Liver (tissue), 9 donors: ENCODE data around the gene SKI. TPM values are rescaled to one million over a fixed set of nuclear protein-coding genes. Genes with fewer than 3 reads are reported as not detected.

Experiments used
- DNase-seq: peaks from one replicate; pipeline ENCODE4 v3.0.0-alpha.2; 2017; ENCODE audit warnings: low spot score
- H3K27ac ChIP-seq, 2 donors: one replicate each; pipeline ENCODE4 v1.7.0; 2013; ENCODE audit warnings: inconsistent platforms in 2 of 2, low read length in 2 of 2, control low read depth in 1 of 2, low read depth in 1 of 2, mild to moderate bottlenecking in 1 of 2
- H3K27me3 ChIP-seq, 4 donors: one replicate each; pipeline versions ENCODE4 v1.6.1 to v1.7.0; 2013; ENCODE audit warnings: low read length in 3 of 4, inconsistent platforms in 1 of 4, mild to moderate bottlenecking in 1 of 4, moderate library complexity in 1 of 4; ENCODE audit not compliant: control insufficient read depth in 4 of 4, insufficient read depth in 4 of 4
- H3K36me3 ChIP-seq, 4 donors: one replicate each; pipeline versions ENCODE4 v1.6.1 to v1.7.0; 2013; ENCODE audit warnings: low read length in 3 of 4, mild to moderate bottlenecking in 3 of 4, low read depth in 1 of 4, moderate library complexity in 1 of 4; ENCODE audit not compliant: control insufficient read depth in 4 of 4, insufficient read depth in 3 of 4
- H3K4me1 ChIP-seq, 4 donors: one replicate each; pipeline versions ENCODE4 v1.6.1 to v1.7.0; 2013; ENCODE audit warnings: low read length in 3 of 4, mild to moderate bottlenecking in 3 of 4, moderate library complexity in 1 of 4; ENCODE audit not compliant: control insufficient read depth in 4 of 4, insufficient read depth in 4 of 4
- H3K4me3 ChIP-seq, 3 donors: one replicate each; pipeline versions ENCODE4 v1.6.1 to v1.7.0; 2013; ENCODE audit warnings: low read length in 3 of 3, control low read depth in 1 of 3, low read depth in 1 of 3, mild to moderate bottlenecking in 1 of 3
- H3K9ac ChIP-seq, 2 donors: one replicate each; pipeline ENCODE4 v1.7.0; 2013; ENCODE audit warnings: low read length in 2 of 2, mild to moderate bottlenecking in 2 of 2, moderate library complexity in 2 of 2, control low read depth in 1 of 2, low read depth in 1 of 2
- H3K9me3 ChIP-seq, 4 donors: one replicate each; pipeline versions ENCODE4 v1.6.1 to v1.7.0; 2013; ENCODE audit warnings: low read length in 3 of 4; ENCODE audit not compliant: control insufficient read depth in 4 of 4
- FOXA1 ChIP-seq: IDR thresholded peaks from 2 replicates; pipeline ENCODE4 v1.6.1; 2016; ENCODE audit warnings: antibody characterized with exemption
- FOXA2 ChIP-seq: IDR thresholded peaks from 2 replicates; pipeline ENCODE4 v1.6.1; 2016; ENCODE audit warnings: antibody characterized with exemption
- GABPA ChIP-seq, 2 donors: IDR thresholded peaks in 1 of 2; conservative IDR thresholded peaks in 1 of 2; 2 replicates each; pipeline ENCODE4 v1.6.1; 2016; ENCODE audit warnings: antibody characterized with exemption in 2 of 2, mild to moderate bottlenecking in 1 of 2, moderate library complexity in 1 of 2
- HNF4A ChIP-seq, 2 donors: conservative IDR thresholded peaks; 2 replicates each; pipeline ENCODE4 v1.6.1; 2016; ENCODE audit warnings: antibody characterized with exemption in 2 of 2, mild to moderate bottlenecking in 2 of 2
- HNF4G ChIP-seq: IDR thresholded peaks from 2 replicates; pipeline ENCODE4 v1.6.1; 2016; ENCODE audit warnings: antibody characterized with exemption
- NR2F2 ChIP-seq: IDR thresholded peaks from 2 replicates; pipeline ENCODE4 v1.6.1; 2016; ENCODE audit warnings: antibody characterized with exemption
- RAD21 ChIP-seq, 2 donors: IDR thresholded peaks; 2 replicates each; pipeline ENCODE4 v1.6.1; 2016; ENCODE audit warnings: antibody characterized with exemption in 2 of 2, mild to moderate bottlenecking in 2 of 2
- SP1 ChIP-seq: IDR thresholded peaks from 2 replicates; pipeline ENCODE4 v1.6.1; 2018; ENCODE audit warnings: antibody characterized with exemption, mild to moderate bottlenecking
- TAF1 ChIP-seq: conservative IDR thresholded peaks from 2 replicates; pipeline ENCODE4 v1.6.1; 2016; ENCODE audit warnings: antibody characterized with exemption, mild to moderate bottlenecking
- YY1 ChIP-seq: IDR thresholded peaks from 2 replicates; pipeline ENCODE4 v1.6.1; 2016; ENCODE audit warnings: antibody characterized with exemption, mild to moderate bottlenecking
- WGBS: extraction: QIAGEN DNeasy Blood & Tissue Kit; methylation state at CpG from one replicate; pipeline ENCODE4 v1.1.7; 2013; 5-methylcytosine and 5-hydroxymethylcytosine counted together
- polyA plus RNA-seq, 2 donors: library from polyadenylated mRNA; stranded (reverse) in 1 of 2; unstranded in 1 of 2; fragments of 200-250 nt in 1 of 2; fragments of >200 nt in 1 of 2; fragmentation: Nextera tagmentation in 1 of 2; extraction: Ambion mirVana in 1 of 2; gene quantifications; one replicate each; pipeline versions ENCODE4 v1.2.1 to v1.2.3, GENCODE V29; 2013 to 2015
- total RNA-seq, 2 donors: library from RNA; depleted of rRNA; stranded (reverse); fragments of >200 nt; gene quantifications; one replicate each; pipeline ENCODE4 v1.2.3, GENCODE V29; 2014
- TF ChIP-seq, protein P1 (sequence below): IDR thresholded peaks from 2 replicates; pipeline ENCODE4 v1.6.1; 2016; ENCODE audit warnings: antibody characterized with exemption
- TF ChIP-seq, protein P2 (sequence below): IDR thresholded peaks from 2 replicates; pipeline ENCODE4 v1.6.1; 2016; ENCODE audit warnings: antibody characterized with exemption
- TF ChIP-seq, protein P3 (sequence below): IDR thresholded peaks from 2 replicates; pipeline ENCODE4 v1.6.1; 2016; ENCODE audit warnings: antibody characterized with exemption, mild to moderate bottlenecking
- TF ChIP-seq, protein P4 (sequence below): IDR thresholded peaks from 2 replicates; pipeline ENCODE4 v1.6.1; 2016; ENCODE audit warnings: antibody characterized with exemption
- TF ChIP-seq, protein P5 (sequence below): fragments of 150-350 bp; IDR thresholded peaks from 2 replicates; pipeline ENCODE4 v1.5.1; 2017; ENCODE audit warnings: improper control_type of control experiment, low read depth, low read length; ENCODE audit not compliant: missing input control
- donor health status: healthy.
- donor health status: healthy.
- donor health status: healthy.
- donor health status: healthy.
- donor health status: healthy.

The SKI gene
- total and polyA plus RNA-seq, 4 donors: 3.2 to 21.3 (median 19.5) TPM

DNA sequence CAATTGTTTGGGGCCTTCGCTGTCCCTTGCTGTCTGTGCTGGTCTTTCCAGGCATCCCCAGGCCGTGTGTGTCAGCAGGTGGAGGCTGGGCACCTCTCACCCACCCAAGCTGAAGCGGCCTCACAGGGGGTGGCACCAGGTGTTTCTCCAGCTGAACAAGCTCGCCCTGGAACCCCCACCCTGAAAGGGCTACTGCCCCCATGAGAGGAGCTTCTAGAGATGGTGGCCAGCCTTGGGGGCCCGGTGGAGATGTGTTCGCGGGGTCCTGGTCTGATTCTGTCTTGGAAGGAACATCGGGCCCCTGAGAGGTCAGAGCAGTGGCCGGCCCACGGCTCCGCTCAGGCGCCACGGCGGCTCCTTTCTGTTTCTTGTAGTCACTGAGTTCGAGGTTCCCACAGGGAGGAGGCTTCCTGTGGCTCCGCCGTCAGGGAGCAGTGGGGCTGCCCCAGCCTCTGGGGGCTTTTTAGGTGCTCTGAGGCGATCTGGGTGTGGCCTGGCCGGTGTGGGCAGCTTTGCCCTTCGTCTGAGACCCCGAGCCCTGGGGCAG lies 46.9 kb downstream of the SKI start:
- H3K27me3 ChIP-seq: no peaks in the 10 kb centered on the region
- H3K4me1 ChIP-seq: peaks cover 49 to 93% (median 72%) of the 10 kb centered on the region in 4 donors
- H3K36me3 ChIP-seq: peaks cover 0 to 2% (median 0%) of the 10 kb centered on the region in 4 donors
- no peaks in the 10 kb centered on the region for H3K9me3 ChIP-seq
- 77% methylated on average over 21 of the region's 21 CpGs for WGBS
- peak overlapping the region in 1 of 2 donors; percentile 50 for H3K27ac ChIP-seq
- TF ChIP-seq FOXA1: no peak
- TF ChIP-seq, protein P1, sequence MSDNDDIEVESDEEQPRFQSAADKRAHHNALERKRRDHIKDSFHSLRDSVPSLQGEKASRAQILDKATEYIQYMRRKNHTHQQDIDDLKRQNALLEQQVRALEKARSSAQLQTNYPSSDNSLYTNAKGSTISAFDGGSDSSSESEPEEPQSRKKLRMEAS: no peak
- TF ChIP-seq TAF1: no peak
- no peak for TF ChIP-seq GABPA (IDR thresholded peaks at IDR 0.05 in 1 of 2, conservative IDR thresholded peaks at IDR 0.05 in 1 of 2)
- no peak for TF ChIP-seq HNF4G
- TF ChIP-seq, protein P2, sequence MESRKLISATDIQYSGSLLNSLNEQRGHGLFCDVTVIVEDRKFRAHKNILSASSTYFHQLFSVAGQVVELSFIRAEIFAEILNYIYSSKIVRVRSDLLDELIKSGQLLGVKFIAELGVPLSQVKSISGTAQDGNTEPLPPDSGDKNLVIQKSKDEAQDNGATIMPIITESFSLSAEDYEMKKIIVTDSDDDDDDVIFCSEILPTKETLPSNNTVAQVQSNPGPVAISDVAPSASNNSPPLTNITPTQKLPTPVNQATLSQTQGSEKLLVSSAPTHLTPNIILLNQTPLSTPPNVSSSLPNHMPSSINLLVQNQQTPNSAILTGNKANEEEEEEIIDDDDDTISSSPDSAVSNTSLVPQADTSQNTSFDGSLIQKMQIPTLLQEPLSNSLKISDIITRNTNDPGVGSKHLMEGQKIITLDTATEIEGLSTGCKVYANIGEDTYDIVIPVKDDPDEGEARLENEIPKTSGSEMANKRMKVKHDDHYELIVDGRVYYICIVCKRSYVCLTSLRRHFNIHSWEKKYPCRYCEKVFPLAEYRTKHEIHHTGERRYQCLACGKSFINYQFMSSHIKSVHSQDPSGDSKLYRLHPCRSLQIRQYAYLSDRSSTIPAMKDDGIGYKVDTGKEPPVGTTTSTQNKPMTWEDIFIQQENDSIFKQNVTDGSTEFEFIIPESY: no peak
- TF ChIP-seq, protein P3, sequence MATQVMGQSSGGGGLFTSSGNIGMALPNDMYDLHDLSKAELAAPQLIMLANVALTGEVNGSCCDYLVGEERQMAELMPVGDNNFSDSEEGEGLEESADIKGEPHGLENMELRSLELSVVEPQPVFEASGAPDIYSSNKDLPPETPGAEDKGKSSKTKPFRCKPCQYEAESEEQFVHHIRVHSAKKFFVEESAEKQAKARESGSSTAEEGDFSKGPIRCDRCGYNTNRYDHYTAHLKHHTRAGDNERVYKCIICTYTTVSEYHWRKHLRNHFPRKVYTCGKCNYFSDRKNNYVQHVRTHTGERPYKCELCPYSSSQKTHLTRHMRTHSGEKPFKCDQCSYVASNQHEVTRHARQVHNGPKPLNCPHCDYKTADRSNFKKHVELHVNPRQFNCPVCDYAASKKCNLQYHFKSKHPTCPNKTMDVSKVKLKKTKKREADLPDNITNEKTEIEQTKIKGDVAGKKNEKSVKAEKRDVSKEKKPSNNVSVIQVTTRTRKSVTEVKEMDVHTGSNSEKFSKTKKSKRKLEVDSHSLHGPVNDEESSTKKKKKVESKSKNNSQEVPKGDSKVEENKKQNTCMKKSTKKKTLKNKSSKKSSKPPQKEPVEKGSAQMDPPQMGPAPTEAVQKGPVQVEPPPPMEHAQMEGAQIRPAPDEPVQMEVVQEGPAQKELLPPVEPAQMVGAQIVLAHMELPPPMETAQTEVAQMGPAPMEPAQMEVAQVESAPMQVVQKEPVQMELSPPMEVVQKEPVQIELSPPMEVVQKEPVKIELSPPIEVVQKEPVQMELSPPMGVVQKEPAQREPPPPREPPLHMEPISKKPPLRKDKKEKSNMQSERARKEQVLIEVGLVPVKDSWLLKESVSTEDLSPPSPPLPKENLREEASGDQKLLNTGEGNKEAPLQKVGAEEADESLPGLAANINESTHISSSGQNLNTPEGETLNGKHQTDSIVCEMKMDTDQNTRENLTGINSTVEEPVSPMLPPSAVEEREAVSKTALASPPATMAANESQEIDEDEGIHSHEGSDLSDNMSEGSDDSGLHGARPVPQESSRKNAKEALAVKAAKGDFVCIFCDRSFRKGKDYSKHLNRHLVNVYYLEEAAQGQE: no peak
- TF ChIP-seq, protein P4, sequence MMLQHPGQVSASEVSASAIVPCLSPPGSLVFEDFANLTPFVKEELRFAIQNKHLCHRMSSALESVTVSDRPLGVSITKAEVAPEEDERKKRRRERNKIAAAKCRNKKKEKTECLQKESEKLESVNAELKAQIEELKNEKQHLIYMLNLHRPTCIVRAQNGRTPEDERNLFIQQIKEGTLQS: no peak
- TF ChIP-seq NR2F2: no peak
- TF ChIP-seq, protein P5, sequence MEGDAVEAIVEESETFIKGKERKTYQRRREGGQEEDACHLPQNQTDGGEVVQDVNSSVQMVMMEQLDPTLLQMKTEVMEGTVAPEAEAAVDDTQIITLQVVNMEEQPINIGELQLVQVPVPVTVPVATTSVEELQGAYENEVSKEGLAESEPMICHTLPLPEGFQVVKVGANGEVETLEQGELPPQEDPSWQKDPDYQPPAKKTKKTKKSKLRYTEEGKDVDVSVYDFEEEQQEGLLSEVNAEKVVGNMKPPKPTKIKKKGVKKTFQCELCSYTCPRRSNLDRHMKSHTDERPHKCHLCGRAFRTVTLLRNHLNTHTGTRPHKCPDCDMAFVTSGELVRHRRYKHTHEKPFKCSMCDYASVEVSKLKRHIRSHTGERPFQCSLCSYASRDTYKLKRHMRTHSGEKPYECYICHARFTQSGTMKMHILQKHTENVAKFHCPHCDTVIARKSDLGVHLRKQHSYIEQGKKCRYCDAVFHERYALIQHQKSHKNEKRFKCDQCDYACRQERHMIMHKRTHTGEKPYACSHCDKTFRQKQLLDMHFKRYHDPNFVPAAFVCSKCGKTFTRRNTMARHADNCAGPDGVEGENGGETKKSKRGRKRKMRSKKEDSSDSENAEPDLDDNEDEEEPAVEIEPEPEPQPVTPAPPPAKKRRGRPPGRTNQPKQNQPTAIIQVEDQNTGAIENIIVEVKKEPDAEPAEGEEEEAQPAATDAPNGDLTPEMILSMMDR: no peak
- no peak for TF ChIP-seq RAD21 (IDR thresholded peaks at IDR 0.05)
- TF ChIP-seq HNF4A (conservative IDR thresholded peaks at IDR 0.05): no peak
- no peak for TF ChIP-seq FOXA2
- no peak for TF ChIP-seq YY1
- TF ChIP-seq SP1: no peak
- H3K4me3 ChIP-seq: no peak overlapping the region
- no peak overlapping the region for H3K9ac ChIP-seq
- no peak for DNase-seq
